ENCODE measurements around the gene RCVRN.
"Not testable (repeated sequence)": the region's sequence is repeated elsewhere in the genome, so short reads cannot be mapped to it uniquely, and the experiment has no call there.

DNA sequence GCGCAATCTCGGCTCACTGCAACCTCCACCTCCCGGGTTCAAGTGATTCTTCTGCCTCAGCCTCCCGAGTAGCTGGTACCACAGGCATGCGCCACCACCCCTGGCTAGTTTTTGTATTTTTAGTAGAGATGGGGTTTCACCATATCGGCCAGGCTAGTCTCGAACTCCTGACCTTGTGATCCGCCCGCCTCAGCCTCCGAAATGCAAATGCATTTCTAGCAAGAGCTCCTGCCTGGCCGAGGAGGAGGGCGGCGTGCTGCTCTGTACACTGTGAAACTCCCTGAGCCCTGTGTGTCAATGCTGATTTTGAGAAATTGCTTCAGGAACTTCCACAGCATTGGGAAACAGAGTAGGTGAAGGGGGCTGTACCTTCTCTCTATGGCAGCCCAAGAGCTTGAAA is 16.1 kb upstream of the RCVRN start:
- TF ChIP-seq, protein P1, sequence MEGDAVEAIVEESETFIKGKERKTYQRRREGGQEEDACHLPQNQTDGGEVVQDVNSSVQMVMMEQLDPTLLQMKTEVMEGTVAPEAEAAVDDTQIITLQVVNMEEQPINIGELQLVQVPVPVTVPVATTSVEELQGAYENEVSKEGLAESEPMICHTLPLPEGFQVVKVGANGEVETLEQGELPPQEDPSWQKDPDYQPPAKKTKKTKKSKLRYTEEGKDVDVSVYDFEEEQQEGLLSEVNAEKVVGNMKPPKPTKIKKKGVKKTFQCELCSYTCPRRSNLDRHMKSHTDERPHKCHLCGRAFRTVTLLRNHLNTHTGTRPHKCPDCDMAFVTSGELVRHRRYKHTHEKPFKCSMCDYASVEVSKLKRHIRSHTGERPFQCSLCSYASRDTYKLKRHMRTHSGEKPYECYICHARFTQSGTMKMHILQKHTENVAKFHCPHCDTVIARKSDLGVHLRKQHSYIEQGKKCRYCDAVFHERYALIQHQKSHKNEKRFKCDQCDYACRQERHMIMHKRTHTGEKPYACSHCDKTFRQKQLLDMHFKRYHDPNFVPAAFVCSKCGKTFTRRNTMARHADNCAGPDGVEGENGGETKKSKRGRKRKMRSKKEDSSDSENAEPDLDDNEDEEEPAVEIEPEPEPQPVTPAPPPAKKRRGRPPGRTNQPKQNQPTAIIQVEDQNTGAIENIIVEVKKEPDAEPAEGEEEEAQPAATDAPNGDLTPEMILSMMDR (IDR thresholded peaks at IDR 0.05; ENCODE audit: control extremely low read depth in 1 of 3, insufficient read depth in 1 of 3, low read depth in 1 of 3, low read length in 3 of 3) = not testable (repeated sequence)
- not testable (repeated sequence) for TF ChIP-seq POLR2A (IDR thresholded peaks at IDR 0.05; ENCODE audit: control extremely low read depth in 1 of 2, low read depth in 2 of 2, low read length in 2 of 2); POLR2AphosphoS5 (IDR thresholded peaks at IDR 0.05; ENCODE audit: low read depth, low read length)

All from H1 (cell line).